ENCODE results near the gene AHRR. TPM values are rescaled to one million over a fixed set of nuclear protein-coding genes. Genes with fewer than 3 reads are reported as not detected.
A peak's percentile ranks its signal among the peaks of the same experiment; 100 is the strongest.

The AHRR gene
- total RNA-seq, 1 donor from 2014 or later: 6.1 TPM

DNA sequence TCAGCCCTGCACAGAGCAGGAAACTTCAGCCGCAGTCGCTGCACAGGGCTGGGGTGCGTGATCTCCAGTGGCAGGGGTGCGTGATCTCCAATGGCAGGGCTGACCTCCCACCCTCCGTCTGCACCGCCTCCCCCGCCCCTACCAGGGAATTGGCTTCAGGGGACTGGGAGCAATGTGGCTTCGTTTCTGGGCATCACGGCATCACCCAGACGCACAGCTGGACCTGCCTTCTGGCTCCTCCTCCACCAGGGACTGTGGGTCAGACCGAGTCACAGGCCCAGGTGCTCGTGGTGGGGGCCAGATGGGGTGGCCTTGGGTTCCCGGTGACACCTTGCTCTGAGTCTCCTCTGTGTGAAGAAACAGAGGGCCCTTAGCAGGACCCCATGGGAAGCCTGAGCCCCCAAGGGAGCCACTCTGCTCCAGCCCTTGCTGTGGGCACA, 51.1 kb downstream of the AHRR start:
- TF ChIP-seq, protein P1, sequence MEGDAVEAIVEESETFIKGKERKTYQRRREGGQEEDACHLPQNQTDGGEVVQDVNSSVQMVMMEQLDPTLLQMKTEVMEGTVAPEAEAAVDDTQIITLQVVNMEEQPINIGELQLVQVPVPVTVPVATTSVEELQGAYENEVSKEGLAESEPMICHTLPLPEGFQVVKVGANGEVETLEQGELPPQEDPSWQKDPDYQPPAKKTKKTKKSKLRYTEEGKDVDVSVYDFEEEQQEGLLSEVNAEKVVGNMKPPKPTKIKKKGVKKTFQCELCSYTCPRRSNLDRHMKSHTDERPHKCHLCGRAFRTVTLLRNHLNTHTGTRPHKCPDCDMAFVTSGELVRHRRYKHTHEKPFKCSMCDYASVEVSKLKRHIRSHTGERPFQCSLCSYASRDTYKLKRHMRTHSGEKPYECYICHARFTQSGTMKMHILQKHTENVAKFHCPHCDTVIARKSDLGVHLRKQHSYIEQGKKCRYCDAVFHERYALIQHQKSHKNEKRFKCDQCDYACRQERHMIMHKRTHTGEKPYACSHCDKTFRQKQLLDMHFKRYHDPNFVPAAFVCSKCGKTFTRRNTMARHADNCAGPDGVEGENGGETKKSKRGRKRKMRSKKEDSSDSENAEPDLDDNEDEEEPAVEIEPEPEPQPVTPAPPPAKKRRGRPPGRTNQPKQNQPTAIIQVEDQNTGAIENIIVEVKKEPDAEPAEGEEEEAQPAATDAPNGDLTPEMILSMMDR (IDR thresholded peaks at IDR 0.05): no peak
- ATAC-seq (ENCODE audit: low read depth) (no peak), DNase-seq (no peak)
- Mint-ChIP-seq H3K36me3 (ENCODE audit: low read depth) (no peaks in the 10 kb centered on the region), H3K4me1 (peaks cover 22% of the 10 kb centered on the region), H3K9me3 (no peaks in the 10 kb centered on the region), H3K4me3 (no peak overlapping the region), H3K27me3 (peaks cover 24% of the 10 kb centered on the region), H3K27ac (no peak overlapping the region)
- CTCF ChIA-PET: no interaction called here
- POLR2A ChIA-PET: interaction anchor here (0.7 to 1.5 kb wide), 2 partner anchors 52 to 101 kb away, joined by 3 to 4 read pairs; partner anchors contain the start of gene PDCD6
- intact Hi-C loops (cut with micrococcal nuclease): no loop called here

DNA sequence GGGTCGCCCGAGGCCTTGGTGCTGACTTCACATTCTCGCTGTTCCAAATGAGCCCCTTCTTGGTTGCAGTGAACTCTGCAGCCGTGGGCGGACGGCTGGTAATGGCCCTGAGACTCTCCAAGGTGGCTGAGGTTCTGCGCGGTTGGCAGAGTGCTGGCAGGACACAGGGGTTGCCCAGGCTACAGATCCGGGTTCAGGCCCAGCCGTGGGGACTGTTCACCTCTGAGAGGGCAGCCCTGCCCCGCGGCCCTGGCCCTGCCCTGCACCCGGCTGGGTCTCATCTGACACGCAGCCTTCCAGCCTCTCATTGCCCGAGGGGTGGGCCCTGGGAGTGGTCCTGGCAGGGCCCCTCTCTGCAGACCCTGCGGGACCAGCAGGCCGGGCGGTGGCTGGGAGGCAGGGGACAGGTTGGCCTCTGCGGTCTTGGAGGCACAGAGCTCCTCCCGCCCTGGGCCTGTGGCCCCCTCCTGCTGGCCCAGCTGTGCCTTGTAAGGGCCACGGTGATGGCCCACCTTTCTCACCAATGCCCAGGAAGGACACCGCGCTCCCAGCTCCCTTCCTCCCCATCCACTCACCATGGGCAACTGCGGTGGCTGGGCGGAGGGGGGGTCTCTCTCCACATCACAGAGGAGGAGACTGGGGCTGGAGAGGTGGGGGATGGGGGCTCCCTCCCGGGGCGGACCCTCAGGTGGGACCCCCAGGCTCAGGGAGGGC, 51.6 kb downstream of the AHRR start:
- no peak for ATAC-seq (ENCODE audit: low read depth)
- CTCF ChIA-PET: no interaction called here
- H3K27ac Mint-ChIP-seq: no peak overlapping the region
- POLR2A ChIA-PET: interaction anchor here (0.7 to 1.5 kb wide), 3 partner anchors 10 to 102 kb away, joined by 3 to 4 read pairs (median 4); partner anchors contain the start of gene PDCD6
- H3K4me1 Mint-ChIP-seq: peaks cover 19% of the 10 kb centered on the region
- no peak for DNase-seq
- no peaks in the 10 kb centered on the region for H3K36me3 Mint-ChIP-seq (ENCODE audit: low read depth)
- no peaks in the 10 kb centered on the region for H3K9me3 Mint-ChIP-seq
- intact Hi-C loops (cut with micrococcal nuclease): no loop called here
- no peak overlapping the region for H3K4me3 Mint-ChIP-seq
- peaks cover 24% of the 10 kb centered on the region for H3K27me3 Mint-ChIP-seq
- TF ChIP-seq, protein P1 (IDR thresholded peaks at IDR 0.05): no peak

DNA sequence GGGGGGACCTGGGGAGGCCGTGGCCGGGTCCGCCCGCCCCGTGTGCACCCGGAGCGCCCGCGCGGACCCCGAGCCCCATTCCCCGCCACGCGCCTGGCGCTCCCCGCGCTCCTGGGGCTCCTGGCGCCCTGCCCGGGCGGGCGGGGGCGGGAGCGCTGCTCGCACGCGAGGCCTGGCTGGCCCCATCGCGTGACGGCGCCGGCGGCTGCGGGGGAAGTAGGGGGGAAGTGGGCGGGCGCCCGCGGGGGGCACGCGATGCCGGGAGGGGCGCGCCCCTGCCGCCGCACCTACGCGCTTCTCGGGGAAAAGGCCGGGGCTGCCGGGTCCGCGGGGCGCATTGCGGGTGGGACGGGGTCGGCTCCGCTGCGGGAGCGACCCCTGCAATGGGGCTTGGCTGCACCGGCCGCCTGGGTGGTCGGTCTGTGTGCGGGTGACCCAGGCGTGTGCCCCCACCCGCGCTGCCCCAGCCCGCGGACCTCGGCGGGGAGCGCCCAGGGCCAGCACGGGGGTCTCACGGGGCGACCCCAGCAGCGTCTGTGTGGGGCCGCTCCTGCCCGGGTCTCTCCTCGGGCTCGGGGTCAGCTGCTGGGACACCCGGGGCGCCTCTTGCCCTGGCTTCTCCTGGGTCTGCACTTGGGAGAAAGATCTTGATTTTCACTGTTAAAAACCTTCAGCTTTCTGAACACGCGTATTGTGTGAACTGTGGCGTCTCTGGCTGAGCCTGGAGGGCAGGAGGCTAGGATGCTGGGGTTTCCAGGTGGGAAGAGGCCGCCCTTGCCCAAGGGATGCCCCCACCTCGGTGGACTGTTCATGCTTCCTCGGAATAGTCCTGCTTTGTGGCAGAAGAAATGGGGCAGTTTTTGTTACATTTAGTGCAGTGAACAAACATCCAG, 52.4 kb downstream of the AHRR start:
- no peaks in the 10 kb centered on the region for H3K36me3 Mint-ChIP-seq (ENCODE audit: low read depth)
- ChIA-PET CTCF (no interaction called here), POLR2A (interaction anchor here (0.7 to 1.5 kb wide), 3 partner anchors 11 to 28 kb away, joined by 3 to 4 read pairs (median 4); no protein-coding TSS in a partner anchor)
- peaks cover 24% of the 10 kb centered on the region for H3K27me3 Mint-ChIP-seq
- TF ChIP-seq, protein P1 (IDR thresholded peaks at IDR 0.05): no peak
- intact Hi-C loops (cut with micrococcal nuclease): loop anchor here (2.0 kb wide), 2 partner anchors 19 to 27 kb away; no protein-coding TSS in a partner anchor
- ATAC-seq (ENCODE audit: low read depth) (peak; percentile 64), DNase-seq (peak; percentile 58)
- H3K4me3 Mint-ChIP-seq: peak overlapping the region; percentile 46
- H3K27ac Mint-ChIP-seq: peak overlapping the region; percentile 66
- H3K4me1 Mint-ChIP-seq: peaks cover 11% of the 10 kb centered on the region
- no peaks in the 10 kb centered on the region for H3K9me3 Mint-ChIP-seq

DNA sequence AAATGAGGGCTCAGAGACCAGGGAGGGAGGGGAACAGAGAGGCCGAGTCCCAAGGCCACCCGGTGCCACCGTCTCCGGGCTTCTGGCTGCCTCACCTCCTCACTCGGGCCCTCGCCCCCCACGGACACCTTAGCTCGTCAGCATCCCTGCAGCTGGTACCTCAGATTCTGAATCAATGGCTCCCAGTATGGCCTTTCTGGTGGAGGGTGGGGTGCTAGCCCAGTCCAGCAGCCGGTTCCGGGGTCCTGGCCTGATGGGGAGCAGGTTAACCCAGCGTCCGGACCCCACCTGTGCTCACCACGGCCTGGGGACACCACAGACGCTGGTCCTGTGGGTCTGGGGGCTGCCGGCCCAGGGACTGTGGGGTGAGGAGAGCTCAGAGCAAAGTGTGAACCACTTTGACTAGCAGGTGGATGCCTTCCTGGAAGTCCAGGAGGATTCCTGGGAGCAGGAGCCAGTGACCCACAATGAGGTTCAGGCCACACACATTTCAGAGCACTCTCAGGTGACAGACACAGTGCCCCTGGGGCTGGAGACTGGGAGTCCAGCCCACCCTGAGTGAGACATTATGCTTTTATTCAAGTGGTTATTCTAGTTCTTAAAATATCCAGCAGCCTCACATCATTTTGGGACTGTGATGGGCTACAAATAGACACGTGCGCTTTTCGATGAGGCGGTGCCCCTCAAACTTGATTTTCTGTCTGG, 53.3 kb downstream of the AHRR start:
- H3K27ac Mint-ChIP-seq: peak overlapping the region; percentile 66
- DNase-seq: no peak
- POLR2A ChIA-PET: interaction anchor here (0.9 to 1.5 kb wide), 2 partner anchors 25 to 27 kb away, joined by 3 to 4 read pairs; no protein-coding TSS in a partner anchor
- H3K4me1 Mint-ChIP-seq: peaks cover 3% of the 10 kb centered on the region
- H3K9me3 Mint-ChIP-seq: no peaks in the 10 kb centered on the region
- ATAC-seq (ENCODE audit: low read depth): no peak
- intact Hi-C loops (cut with micrococcal nuclease): loop anchor here (2.0 kb wide), 2 partner anchors 18 to 26 kb away; no protein-coding TSS in a partner anchor
- H3K27me3 Mint-ChIP-seq: peaks cover 21% of the 10 kb centered on the region
- no peaks in the 10 kb centered on the region for H3K36me3 Mint-ChIP-seq (ENCODE audit: low read depth)
- CTCF ChIA-PET: no interaction called here
- no peak overlapping the region for H3K4me3 Mint-ChIP-seq
- TF ChIP-seq, protein P1 (IDR thresholded peaks at IDR 0.05): no peak

Data from activated B cell treated with CpG ODN at 0.5 μM for 24 hours (primary cell).